GM23248 (cell line): ENCODE measurements around the gene IFFO2. TPM values are rescaled to one million over a fixed set of nuclear protein-coding genes. Genes with fewer than 3 reads are reported as not detected.
"Not testable (repeated sequence)": the region's sequence is repeated elsewhere in the genome, so short reads cannot be mapped to it uniquely, and the experiment has no call there.

Experiments used
- DNase-seq: peaks from one replicate; pipeline ENCODE4 v3.0.0-alpha.2; 2015
- H2AFZ ChIP-seq: fragments of 200-600 bp; sonication (generic); 2 replicates; pipeline ENCODE4 v1.6.1; 2016; ENCODE audit warnings: antibody characterized with exemption
- H3F3A ChIP-seq: fragments of 200-600 bp; sonication (generic); 2 replicates; pipeline ENCODE4 v1.6.1; 2016; ENCODE audit warnings: mild to moderate bottlenecking, antibody characterized with exemption, mixed run types; ENCODE audit not compliant: insufficient read depth
- H3K27ac ChIP-seq: fragments of 200-600 bp; sonication (generic); 2 replicates; pipeline ENCODE4 v1.5.1; 2016; ENCODE audit warnings: mild to moderate bottlenecking
- H3K27me3 ChIP-seq: fragments of 200-600 bp; sonication (generic); replicated peaks from 2 replicates; pipeline ENCODE4 v1.6.1; 2016; ENCODE audit warnings: mild to moderate bottlenecking; ENCODE audit not compliant: insufficient read depth
- H3K36me3 ChIP-seq: fragments of 200-600 bp; sonication (generic); 2 replicates; pipeline ENCODE4 v1.6.1; 2016; ENCODE audit warnings: low read depth, mild to moderate bottlenecking
- H3K4me1 ChIP-seq: fragments of 200-600 bp; sonication (generic); 2 replicates; pipeline ENCODE4 v1.6.1; 2016; ENCODE audit warnings: mild to moderate bottlenecking; ENCODE audit not compliant: insufficient read depth
- H3K4me2 ChIP-seq: fragments of 200-600 bp; sonication (generic); one replicate; pipeline ENCODE4 v1.6.1; 2016; ENCODE audit warnings: mild to moderate bottlenecking; ENCODE audit not compliant: unreplicated experiment
- H3K4me3 ChIP-seq: fragments of 200-600 bp; sonication (generic); 2 replicates; pipeline ENCODE4 v1.5.1; 2016; ENCODE audit warnings: mild to moderate bottlenecking
- H3K79me2 ChIP-seq: fragments of 200-600 bp; sonication (generic); 2 replicates; pipeline ENCODE4 v1.6.1; 2016; ENCODE audit warnings: mild to moderate bottlenecking; ENCODE audit not compliant: insufficient read depth
- H3K9ac ChIP-seq: fragments of 200-600 bp; sonication (generic); 2 replicates; pipeline ENCODE4 v1.6.1; 2016; ENCODE audit warnings: mild to moderate bottlenecking
- H3K9me2 ChIP-seq: fragments of 200-600 bp; sonication (generic); 2 replicates; pipeline ENCODE4 v1.6.1; 2016; ENCODE audit warnings: mixed run types, mild to moderate bottlenecking, moderate library complexity; ENCODE audit not compliant: insufficient read depth
- H3K9me3 ChIP-seq: fragments of 200-600 bp; sonication (generic); one replicate; pipeline ENCODE4 v1.6.1; 2017; ENCODE audit warnings: low read depth
- H4K20me1 ChIP-seq: fragments of 200-600 bp; sonication (generic); 2 replicates; pipeline ENCODE4 v1.6.0; 2016; ENCODE audit not compliant: insufficient read depth
- EZH2 ChIP-seq: fragments of 200-600 bp; sonication (generic); IDR thresholded peaks from 2 replicates; pipeline ENCODE4 v1.6.1; 2018; ENCODE audit warnings: antibody characterized with exemption, mild to moderate bottlenecking; ENCODE audit not compliant: insufficient read depth, poor library complexity, severe bottlenecking
- EZH2phosphoT487 ChIP-seq: fragments of 200-600 bp; sonication (generic); IDR thresholded peaks from 2 replicates; pipeline ENCODE4 v1.6.1; 2018; ENCODE audit warnings: antibody characterized with exemption, moderate library complexity, mild to moderate bottlenecking, low read depth; ENCODE audit not compliant: insufficient read depth
- WGBS, 2 experiments: methylation state at CpG; one replicate each; pipeline ENCODE4 v1.1.6; 2015 to 2017; ENCODE audit warnings: low lambda C conversion rate in 2 of 2, low coverage in 1 of 2; ENCODE audit errors: missing lambda C conversion rate in 2 of 2; 5-methylcytosine and 5-hydroxymethylcytosine counted together
- in situ Hi-C: fragments of 300-500 bp; cut with MboI; formaldehyde crosslinking; loops from 2 replicates; pipeline ENCODE4 v1.15.0; 2020
- polyA plus RNA-seq: library from polyadenylated mRNA; unstranded; fragments of >200 nt; fragmentation: Nextera tagmentation; extraction: Ambion mirVana; gene quantifications from 2 replicates; pipeline ENCODE4 v1.2.1, GENCODE V29; 2016
- total RNA-seq: library from RNA; depleted of rRNA; stranded (reverse); fragments of >200 nt; shearing (Covaris generic); gene quantifications from 2 replicates; pipeline ENCODE4 v1.2.3, GENCODE V29; 2014

IFFO2 gene
- total and polyA plus RNA-seq, 2 experiments from 2014 or later = 0.60 to 12.8 TPM

DNA sequence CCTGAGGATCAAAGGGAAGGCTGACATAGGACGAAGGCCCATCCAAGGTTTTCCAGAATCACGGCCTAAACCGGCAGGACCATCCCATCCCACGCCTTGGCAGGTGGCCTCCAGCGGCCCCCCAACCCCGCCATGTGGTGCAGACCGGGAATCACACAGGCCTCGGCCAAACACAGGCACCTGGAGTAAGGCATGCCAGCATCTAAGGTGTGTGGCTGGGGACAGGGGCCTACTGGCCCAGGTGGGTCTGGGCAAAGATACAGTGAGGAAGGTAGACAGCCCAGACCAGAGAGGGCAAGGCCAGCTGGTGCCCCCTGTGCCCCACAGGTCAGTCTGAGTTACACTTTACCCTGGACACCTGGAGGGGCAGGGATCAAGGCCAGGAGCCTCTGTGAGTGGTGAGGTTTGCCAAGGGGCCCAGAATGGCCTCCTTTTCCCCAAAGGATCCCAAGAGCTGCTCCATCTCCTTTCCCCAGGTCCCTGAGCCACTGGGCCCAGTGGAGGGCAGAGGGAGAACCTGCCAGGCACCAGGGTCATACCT lies 84.3 kb downstream of the IFFO2 start:
- Histone ChIP-seq H3K27me3 (peaks cover 5% of the 10 kb centered on the region; the same call in 1 of the 2 replicates), H3K4me3 (no peak overlapping the region), H3K4me2 (no peak overlapping the region), H3K36me3 (no peaks in the 10 kb centered on the region), H3K9ac (no peak overlapping the region), H3K27ac (no peak overlapping the region), H3K9me3 (no peaks in the 10 kb centered on the region), H3K9me2 (no peaks in the 10 kb centered on the region), H4K20me1 (no peaks in the 10 kb centered on the region), H2AFZ (no peak overlapping the region), H3K79me2 (no peaks in the 10 kb centered on the region), H3K4me1 (no peaks in the 10 kb centered on the region), H3F3A (no peaks in the 10 kb centered on the region)
- DNase-seq = no peak
- TF ChIP-seq EZH2phosphoT487 = no peak
- no peak for TF ChIP-seq EZH2
- 78 to 81% methylated on average over 7 to 8 of the region's 8 CpGs for WGBS, 2 experiments
- in situ Hi-C loops = no loop called here

DNA sequence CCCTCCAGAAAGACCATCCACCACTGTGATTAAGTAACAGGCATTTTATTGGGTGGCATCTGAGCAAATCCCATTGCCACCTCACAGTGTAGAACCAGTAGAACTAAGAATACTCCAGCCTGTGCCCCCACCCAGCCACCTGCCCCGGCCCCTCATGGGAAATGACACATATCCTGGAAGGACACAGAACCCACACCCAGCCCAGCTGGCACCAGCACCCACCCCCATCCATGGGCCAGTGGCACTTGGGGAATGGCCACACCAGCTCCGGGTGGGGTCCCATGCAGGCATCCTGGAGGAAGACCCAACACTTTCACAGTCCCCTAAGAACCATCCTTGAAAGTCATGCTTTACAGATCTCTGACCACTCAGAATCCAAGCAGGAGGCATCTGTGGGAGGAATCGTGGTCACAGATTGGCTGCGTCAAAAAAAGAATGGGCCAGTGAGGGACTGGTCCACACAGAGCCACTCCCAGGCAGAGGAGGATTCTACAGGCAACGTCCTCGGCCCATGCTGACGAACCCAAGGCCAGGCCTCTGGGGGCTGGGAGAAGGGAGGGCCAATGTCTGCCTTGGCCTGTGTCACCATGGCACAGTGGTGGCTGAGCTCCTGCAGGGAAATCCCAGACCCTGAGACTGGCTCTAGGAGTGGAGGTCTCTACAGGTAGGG lies 84.9 kb downstream of the IFFO2 start:
- no peak for DNase-seq
- peaks cover 8% of the 10 kb centered on the region for H3K27me3 ChIP-seq
- no peaks in the 10 kb centered on the region for H4K20me1 ChIP-seq
- H3K79me2 ChIP-seq = no peaks in the 10 kb centered on the region
- H3K9me2 ChIP-seq = no peaks in the 10 kb centered on the region
- H3K27ac ChIP-seq = no peak overlapping the region
- H3K4me3 ChIP-seq = no peak overlapping the region
- H3F3A ChIP-seq = no peaks in the 10 kb centered on the region
- 75 to 86% methylated on average over 6 to 7 of the region's 7 CpGs for WGBS, 2 experiments
- H2AFZ ChIP-seq = no peak overlapping the region
- H3K4me1 ChIP-seq = no peaks in the 10 kb centered on the region
- no peaks in the 10 kb centered on the region for H3K36me3 ChIP-seq
- no peak overlapping the region for H3K9ac ChIP-seq
- TF ChIP-seq EZH2 = no peak
- TF ChIP-seq EZH2phosphoT487 = no peak
- in situ Hi-C loops = no loop called here
- no peak overlapping the region for H3K4me2 ChIP-seq
- no peaks in the 10 kb centered on the region for H3K9me3 ChIP-seq

DNA sequence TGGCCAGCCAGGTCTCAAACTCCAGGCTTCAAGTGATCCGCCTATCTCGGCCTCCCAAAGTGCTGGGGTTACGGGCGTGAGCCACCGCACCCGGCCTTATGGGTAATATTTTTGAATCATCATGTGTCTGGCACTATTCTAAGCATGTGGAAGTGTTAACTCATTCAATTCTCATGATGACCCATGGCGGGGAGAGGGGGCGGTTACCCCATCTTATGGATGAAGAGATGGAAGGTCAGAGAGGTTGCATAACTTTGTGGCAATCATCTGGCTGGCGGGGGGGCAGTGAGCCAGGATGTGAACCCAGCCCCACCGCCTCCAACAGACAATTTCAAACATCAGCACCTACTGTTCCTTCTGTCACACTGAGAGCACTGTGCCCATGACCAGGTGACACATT lies 85.5 kb downstream of the IFFO2 start:
- in situ Hi-C loops = no loop called here
- Histone ChIP-seq H3K9ac (no peak overlapping the region), H3K9me3 (no peaks in the 10 kb centered on the region), H3K27me3 (peaks cover 9% of the 10 kb centered on the region), H3K36me3 (no peaks in the 10 kb centered on the region), H3K79me2 (no peaks in the 10 kb centered on the region), H3K9me2 (no peaks in the 10 kb centered on the region), H3F3A (no peaks in the 10 kb centered on the region), H4K20me1 (no peaks in the 10 kb centered on the region), H3K27ac (no peak overlapping the region), H3K4me1 (no peaks in the 10 kb centered on the region), H3K4me3 (no peak overlapping the region), H2AFZ (no peak overlapping the region), H3K4me2 (no peak overlapping the region)
- TF ChIP-seq EZH2phosphoT487 (no peak), EZH2 (no peak)
- 91 to 92% methylated on average over 10 of the region's 10 CpGs for WGBS, 2 experiments
- DNase-seq = no peak

DNA sequence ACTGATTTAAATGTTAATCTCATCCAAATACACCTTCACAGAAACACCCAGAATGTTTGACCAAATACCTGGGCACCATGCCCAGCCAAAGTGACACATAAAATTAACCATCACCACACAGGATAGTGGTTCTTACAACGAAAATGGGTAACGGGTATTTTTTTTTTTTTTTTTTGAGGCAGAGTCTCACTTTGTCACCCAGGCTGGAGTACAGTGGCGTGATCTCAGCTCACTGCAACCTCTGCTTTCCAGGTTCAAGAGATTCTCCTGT lies 85.9 kb downstream of the IFFO2 start:
- H3K36me3 ChIP-seq, H3K79me2 ChIP-seq, H3K4me1 ChIP-seq, DNase-seq, H3F3A ChIP-seq, in situ Hi-C loops, H3K4me3 ChIP-seq, H3K27ac ChIP-seq, H3K9me2 ChIP-seq, H3K9me3 ChIP-seq, H3K4me2 ChIP-seq, H4K20me1 ChIP-seq, H3K9ac ChIP-seq, H2AFZ ChIP-seq: not testable (repeated sequence)
- H3K27me3 ChIP-seq = peaks cover 13% of the 10 kb centered on the region
- 86 to 90% methylated on average over 3 of the region's 3 CpGs for WGBS, 2 experiments
